Kidney epithelial cell (primary cell): ENCODE data around the gene ADCY10. TPM values are rescaled to one million over a fixed set of nuclear protein-coding genes. Genes with fewer than 3 reads are reported as not detected.

Source experiments
- DNase-seq: peaks from one replicate; pipeline ENCODE4 v3.0.0-alpha.2; 2010; ENCODE audit warnings: low read depth
- H3K27me3 ChIP-seq: 2 replicates; pipeline ENCODE4 v1.6.0; 2011; ENCODE audit warnings: low read length; ENCODE audit not compliant: control insufficient read depth, insufficient read depth
- H3K36me3 ChIP-seq: 2 replicates; pipeline ENCODE4 v1.5.1; 2011; ENCODE audit warnings: low read length; ENCODE audit not compliant: control insufficient read depth, insufficient read depth
- H3K4me3 ChIP-seq: 2 replicates; pipeline ENCODE4 v1.5.1; 2011; ENCODE audit warnings: low read depth, mild to moderate bottlenecking, control low read depth, low read length
- total RNA-seq: library from RNA; depleted of rRNA; stranded (reverse); fragments of >200 nt; gene quantifications from 2 replicates; pipeline ENCODE4 v1.2.3, GENCODE V29; 2015
- TF ChIP-seq, protein P1 (sequence below): IDR thresholded peaks from 2 replicates; pipeline ENCODE4 v1.5.1; 2011; ENCODE audit warnings: mild to moderate bottlenecking, moderate library complexity, low read length, control low read depth, inconsistent platforms; ENCODE audit not compliant: insufficient read depth, poor library complexity, severe bottlenecking

The ADCY10 gene, protein sequence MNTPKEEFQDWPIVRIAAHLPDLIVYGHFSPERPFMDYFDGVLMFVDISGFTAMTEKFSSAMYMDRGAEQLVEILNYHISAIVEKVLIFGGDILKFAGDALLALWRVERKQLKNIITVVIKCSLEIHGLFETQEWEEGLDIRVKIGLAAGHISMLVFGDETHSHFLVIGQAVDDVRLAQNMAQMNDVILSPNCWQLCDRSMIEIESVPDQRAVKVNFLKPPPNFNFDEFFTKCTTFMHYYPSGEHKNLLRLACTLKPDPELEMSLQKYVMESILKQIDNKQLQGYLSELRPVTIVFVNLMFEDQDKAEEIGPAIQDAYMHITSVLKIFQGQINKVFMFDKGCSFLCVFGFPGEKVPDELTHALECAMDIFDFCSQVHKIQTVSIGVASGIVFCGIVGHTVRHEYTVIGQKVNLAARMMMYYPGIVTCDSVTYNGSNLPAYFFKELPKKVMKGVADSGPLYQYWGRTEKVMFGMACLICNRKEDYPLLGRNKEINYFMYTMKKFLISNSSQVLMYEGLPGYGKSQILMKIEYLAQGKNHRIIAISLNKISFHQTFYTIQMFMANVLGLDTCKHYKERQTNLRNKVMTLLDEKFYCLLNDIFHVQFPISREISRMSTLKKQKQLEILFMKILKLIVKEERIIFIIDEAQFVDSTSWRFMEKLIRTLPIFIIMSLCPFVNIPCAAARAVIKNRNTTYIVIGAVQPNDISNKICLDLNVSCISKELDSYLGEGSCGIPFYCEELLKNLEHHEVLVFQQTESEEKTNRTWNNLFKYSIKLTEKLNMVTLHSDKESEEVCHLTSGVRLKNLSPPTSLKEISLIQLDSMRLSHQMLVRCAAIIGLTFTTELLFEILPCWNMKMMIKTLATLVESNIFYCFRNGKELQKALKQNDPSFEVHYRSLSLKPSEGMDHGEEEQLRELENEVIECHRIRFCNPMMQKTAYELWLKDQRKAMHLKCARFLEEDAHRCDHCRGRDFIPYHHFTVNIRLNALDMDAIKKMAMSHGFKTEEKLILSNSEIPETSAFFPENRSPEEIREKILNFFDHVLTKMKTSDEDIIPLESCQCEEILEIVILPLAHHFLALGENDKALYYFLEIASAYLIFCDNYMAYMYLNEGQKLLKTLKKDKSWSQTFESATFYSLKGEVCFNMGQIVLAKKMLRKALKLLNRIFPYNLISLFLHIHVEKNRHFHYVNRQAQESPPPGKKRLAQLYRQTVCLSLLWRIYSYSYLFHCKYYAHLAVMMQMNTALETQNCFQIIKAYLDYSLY (N-terminal part only)
- not detected in 2 replicates for total RNA-seq

DNA sequence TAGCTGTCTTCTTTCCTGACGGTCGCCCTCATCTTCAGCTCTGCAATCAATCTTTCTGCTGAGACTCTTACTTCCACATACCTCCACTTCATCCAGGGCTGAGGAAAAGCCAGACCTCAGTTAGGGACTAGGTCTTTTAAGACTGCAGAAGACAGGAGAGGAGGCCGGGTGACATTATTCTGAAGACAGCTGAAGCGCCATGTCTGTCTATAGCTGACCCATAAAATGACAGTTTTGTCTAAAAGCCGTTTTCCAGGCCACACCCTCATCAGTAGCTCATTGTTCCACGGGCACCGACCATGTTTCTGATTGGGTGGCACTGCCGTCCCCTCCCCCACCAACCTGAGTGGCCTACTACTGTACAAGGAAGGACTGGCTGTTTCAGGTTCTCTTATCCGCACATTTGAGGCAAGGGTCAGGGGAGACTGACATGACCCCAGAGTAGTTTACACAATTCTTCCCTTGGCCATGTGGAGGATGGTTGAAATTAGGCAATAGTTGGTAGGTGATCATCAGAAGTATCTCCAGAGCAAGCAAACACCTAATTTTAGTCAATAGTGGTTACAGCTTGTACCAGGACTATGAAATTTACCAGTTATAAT is at the start of gene ADCY10:
Gene ADCY10, minus strand, starts transcription at position 240 of the 602 bp plus-strand sequence. CDS start 8,994 bp downstream, outside the sequence.
- Histone ChIP-seq H3K27me3 (no peaks in the 10 kb centered on the region), H3K36me3 (no peaks in the 10 kb centered on the region), H3K4me3 (no peak within 1 kb of the TSS)
- no peak for DNase-seq
- TF ChIP-seq, protein P1, sequence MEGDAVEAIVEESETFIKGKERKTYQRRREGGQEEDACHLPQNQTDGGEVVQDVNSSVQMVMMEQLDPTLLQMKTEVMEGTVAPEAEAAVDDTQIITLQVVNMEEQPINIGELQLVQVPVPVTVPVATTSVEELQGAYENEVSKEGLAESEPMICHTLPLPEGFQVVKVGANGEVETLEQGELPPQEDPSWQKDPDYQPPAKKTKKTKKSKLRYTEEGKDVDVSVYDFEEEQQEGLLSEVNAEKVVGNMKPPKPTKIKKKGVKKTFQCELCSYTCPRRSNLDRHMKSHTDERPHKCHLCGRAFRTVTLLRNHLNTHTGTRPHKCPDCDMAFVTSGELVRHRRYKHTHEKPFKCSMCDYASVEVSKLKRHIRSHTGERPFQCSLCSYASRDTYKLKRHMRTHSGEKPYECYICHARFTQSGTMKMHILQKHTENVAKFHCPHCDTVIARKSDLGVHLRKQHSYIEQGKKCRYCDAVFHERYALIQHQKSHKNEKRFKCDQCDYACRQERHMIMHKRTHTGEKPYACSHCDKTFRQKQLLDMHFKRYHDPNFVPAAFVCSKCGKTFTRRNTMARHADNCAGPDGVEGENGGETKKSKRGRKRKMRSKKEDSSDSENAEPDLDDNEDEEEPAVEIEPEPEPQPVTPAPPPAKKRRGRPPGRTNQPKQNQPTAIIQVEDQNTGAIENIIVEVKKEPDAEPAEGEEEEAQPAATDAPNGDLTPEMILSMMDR, result no peak

DNA sequence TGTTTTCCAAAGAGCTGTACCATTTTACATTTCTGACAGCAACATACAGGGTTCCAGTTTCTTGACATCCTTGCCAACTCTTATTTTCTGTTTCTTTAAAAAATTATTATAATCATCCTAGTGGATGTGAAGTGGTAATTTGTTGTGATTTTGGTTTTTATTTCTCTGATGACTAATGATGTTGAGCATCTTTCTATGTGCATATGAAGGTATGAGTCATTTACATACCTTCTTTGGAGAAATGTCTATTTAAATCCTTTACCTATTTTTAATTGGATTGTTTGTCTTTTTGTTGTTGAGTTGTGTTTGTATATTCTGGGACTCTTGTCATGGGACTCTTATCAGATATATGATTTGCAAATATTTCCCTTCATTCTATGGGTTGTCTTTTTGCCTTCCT is 43.8 kb upstream of the ADCY10 start:
- no peak for DNase-seq
- TF ChIP-seq, protein P1, result no peak
- H3K27me3 ChIP-seq, result no peaks in the 10 kb centered on the region
- H3K4me3 ChIP-seq, result no peak overlapping the region
- H3K36me3 ChIP-seq, result peaks cover 2% of the 10 kb centered on the region

DNA sequence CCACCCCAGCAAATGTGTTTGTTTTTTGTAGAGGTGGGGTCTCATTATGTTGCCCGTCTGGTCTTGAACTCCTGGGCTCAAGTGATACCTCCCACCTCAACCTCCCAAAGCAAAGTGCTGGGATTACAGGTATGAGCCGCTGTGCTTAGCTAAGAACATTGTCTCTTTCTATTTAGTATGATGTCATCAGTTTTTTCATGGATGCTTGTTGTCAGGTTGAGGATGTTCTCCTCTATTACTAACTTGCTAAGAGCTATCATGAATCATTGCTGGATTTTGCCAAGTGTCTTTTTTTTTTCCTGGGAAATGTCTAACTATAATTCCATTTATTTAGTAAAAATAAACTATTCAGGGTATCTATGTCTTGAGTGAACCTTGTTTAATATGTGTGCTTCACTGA is 42.0 kb upstream of the ADCY10 start:
- TF ChIP-seq, protein P1, result no peak
- peaks cover 2% of the 10 kb centered on the region for H3K36me3 ChIP-seq
- no peaks in the 10 kb centered on the region for H3K27me3 ChIP-seq
- DNase-seq, result no peak
- no peak overlapping the region for H3K4me3 ChIP-seq

DNA sequence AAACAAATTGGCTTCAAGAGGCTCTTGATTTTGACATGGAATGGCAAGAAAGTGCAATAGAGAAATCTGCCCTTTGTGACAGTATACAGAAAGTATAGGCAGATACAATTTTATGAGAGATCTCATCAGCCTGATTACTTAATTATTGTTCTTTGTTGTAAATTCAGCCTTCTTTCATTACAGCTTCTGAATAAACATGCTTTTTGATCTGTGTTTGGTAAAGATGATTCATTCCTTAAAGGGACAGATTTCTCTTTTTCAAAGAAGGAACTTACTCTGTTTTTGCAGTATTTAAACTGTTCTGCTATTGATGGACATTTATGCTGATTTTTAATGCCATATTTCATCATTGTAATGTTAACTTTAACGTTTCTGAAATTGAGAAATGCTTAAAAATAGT is 36.6 kb upstream of the ADCY10 start:
- H3K27me3 ChIP-seq, result no peaks in the 10 kb centered on the region
- DNase-seq, result no peak
- TF ChIP-seq, protein P1, result no peak
- H3K4me3 ChIP-seq, result no peak overlapping the region
- H3K36me3 ChIP-seq, result peaks cover 1% of the 10 kb centered on the region

DNA sequence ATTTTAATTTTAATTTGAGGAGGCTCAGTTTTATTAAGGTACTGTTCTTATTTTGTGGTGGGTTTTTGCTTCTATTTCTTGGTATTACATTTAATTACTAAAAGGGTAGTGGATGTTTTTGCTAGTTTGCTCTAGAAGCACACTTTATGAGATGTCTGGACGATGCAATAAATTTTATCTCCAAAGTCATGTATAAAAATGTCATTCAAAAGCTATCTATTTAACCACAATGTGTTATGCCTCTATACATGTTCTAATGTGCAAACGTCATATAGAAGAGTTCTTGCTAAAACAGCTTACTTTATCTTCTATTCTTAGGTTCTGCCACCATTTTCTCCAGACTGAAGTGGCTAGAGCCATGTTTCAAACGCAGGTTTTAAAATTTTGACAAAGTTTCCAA is 35.9 kb upstream of the ADCY10 start:
- no peaks in the 10 kb centered on the region for H3K27me3 ChIP-seq
- TF ChIP-seq, protein P1, result no peak
- no peak overlapping the region for H3K4me3 ChIP-seq
- DNase-seq, result no peak
- H3K36me3 ChIP-seq, result peaks cover 1% of the 10 kb centered on the region
